Endometrial microvascular endothelial cells (primary cell): ENCODE data around the gene P3H1. TPM values are rescaled to one million over a fixed set of nuclear protein-coding genes. Genes with fewer than 3 reads are reported as not detected.

ENCODE experiments used
- in situ Hi-C: cut with HindIII; loops from 2 replicates; pipeline ENCODE4 v1.10.0; 2017; ENCODE audit warnings: low sequenced_read_pairs, low pct_unique_long_range_greater_than_20kb; ENCODE audit errors: inconsistent ontology term
- total RNA-seq: library from RNA; depleted of rRNA; stranded (reverse); fragments of >200 nt; gene quantifications from one replicate; pipeline ENCODE4 v1.2.3, GENCODE V29; 2015; ENCODE audit errors: inconsistent ontology term

The P3H1 gene
- total RNA-seq, 1 donor from 2014 or later = 111 TPM

DNA sequence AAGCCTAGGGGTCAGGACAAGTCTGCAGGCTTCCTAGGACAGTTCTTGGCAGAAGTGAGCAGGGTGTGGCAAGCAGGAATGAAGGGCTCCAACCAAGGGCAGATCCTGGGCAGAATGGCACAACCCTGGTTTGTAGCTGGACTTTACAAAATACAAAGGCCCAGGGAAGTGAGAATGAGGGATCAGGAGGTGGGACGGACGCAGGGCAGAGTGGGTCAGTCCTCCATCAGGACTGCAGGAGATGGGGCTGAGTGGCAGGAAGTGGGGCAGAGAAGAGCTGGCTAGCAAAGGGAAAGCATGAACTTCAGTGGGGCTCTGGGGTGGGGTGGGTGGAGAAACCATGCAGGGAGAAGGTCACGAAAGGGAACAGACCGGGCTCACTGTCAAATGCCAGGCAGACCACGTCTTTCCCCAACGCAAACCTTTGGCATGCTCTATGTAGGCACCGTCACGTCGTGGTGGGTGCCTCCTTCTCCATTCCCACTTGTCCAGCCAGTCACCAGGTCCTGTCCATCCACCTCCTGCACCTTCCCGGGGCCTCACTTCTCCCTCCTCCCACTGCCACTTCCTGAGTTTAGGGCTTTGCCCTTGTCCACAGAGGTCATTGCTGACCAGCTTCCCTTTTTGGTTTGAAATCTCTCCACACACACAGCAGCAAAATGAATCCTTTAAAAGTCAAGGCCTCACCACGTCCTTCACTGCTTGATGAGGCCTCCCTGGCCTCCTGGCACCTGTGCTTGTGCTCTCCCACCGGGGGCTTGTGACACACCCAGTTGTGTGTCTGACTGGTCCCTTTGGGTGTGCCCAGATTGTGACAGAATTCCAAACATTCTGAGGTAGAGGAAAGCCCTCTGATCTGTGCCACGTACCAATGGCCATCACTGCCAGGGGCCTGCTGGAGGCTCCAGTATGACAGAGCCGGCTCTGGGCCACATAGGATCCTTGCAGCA is 18.1 kb downstream of the P3H1 start:
- in situ Hi-C loops = no loop called here

DNA sequence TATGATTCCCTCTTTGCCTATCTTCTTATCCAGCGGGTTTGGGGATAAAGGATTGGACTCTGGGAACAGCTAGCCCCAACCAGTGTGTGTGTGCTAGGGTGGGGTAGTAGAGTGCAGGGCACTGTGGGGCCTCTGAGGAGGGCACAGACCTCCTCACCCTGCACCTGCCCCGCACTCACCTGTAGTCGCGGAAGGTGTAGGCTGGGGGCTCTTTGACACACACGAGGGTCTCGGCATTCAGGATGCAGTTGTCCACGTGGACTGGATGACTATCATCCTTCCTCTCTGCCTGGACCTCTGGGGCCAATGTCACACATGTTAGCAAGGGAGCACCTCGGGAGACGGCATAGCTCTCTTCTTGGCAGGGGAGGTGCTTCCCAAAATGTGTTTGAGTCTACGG is 18.8 kb downstream of the P3H1 start:
- in situ Hi-C loops = no loop called here

DNA sequence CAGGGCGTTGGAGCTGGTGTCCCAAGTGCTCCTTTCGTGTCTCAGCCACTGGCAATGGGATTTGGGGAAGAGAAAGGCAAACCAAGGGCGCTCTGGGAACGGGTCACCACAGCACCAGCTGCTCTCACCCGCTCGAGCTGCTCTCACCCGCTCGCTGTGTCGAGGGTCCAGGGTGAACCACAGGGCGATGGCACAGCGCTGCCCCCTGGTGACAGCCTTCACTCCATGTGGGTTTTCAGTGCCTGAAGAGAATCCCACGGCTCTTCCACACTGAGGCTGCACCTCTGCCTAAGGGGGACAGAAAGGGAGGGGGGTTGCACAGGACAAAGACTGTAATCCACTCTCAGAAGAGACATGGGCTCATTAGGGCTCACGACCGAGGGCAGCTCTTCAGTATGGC is 19.7 kb downstream of the P3H1 start:
- in situ Hi-C loops = no loop called here

DNA sequence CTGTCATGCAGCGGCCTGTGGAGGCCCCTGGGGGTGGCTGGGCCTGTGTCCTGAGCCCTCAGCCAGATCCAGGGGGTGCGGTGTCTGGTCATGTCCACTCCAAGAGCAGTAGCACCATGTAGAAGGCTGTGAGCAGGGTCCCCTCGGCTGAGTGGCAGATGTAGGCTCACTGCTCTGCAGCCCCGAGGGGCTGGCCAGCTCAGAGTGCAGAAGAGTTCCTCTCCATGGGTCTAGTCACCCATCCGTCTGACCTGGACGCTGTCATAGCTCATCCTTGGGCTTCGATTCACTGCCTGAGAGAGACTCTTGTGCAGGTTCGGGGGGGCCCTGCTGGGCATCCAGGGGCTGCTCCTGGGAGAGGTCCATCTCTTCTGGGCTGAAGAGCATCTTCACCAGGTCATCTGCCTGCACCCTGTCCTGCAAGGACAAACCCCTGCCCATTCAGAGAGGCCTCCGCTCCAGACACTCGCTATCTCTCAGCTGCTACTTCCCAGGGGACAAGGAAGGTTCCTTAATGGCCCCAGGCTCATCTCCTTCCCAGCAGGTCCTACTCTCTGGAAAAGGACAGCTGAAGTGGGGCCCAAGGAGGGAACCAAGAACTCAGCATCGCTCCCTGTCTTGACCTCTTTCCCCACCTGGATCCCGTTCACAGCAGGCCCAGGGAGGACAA is 20.3 kb downstream of the P3H1 start:
- in situ Hi-C loops = no loop called here

DNA sequence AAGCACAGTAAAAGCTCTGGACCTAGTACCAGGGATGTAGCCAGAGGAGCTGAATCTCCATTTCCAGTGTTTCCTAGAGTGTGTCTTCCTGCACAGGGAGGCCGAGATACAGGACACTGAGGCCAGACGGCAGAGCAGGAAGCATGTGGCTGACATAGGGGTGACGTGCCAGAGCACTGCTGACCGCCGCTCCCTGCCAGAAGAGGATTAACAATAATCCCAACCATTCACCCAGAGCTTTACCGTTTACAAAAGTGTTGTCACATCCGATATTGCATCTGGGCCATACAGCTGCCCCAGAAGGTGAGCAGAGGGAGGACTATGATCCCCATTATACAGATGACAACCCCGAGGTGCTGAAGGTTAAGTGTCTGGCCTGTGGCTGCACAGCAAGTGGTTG is 21.0 kb downstream of the P3H1 start:
- in situ Hi-C loops = no loop called here

DNA sequence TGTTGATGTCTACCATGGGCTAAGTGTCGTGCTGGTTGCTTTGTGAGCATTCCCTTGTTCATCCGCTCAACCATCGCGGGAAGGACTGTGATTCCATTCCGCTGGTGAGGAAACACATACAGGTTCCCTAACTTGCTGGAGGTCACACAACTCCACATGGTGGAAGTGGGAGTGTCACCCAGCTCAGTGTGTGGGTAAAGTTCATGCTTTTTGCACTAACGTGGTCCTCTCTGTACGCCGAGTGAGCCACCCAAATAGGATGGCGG is 22.7 kb downstream of the P3H1 start:
- in situ Hi-C loops = no loop called here

DNA sequence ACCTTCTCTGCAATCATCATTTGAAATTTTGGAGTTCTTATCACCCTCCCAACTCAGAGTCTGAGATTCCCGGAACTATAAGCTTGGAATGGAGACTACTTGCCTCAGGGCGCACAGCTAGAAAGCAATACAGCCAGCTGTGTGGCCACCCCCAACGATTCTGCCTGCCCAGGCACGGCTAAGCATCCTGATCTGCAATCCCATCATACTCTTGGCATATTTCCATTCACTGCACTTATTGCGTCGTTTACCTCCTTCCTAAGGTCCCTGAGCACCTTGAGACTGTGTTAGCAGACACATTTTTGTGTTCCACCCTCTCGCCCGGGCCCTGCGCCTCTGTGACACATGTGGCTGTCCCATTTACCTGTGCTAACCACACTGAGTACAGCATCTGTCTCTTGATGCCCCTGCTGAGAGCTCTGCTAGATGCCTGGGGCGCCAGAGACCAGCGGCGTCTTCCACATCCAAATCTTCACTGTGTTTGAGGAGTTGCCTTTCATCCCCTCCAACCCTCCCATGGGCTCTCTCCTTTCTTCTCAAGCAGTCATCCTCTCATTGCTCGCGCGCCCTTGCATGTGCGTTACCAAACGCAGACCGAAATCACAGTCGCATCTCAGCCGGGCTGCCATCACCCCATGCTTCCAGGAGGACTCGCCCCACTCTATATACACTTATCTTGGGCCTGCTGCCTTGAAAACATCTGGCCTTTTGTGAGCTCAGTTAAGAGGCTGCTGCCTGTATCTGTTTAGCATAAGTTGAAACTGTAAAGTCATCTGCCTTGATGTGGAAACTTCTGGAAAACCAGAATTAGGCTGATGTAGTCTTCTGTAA is 23.3 kb downstream of the P3H1 start:
- in situ Hi-C loops = no loop called here

DNA sequence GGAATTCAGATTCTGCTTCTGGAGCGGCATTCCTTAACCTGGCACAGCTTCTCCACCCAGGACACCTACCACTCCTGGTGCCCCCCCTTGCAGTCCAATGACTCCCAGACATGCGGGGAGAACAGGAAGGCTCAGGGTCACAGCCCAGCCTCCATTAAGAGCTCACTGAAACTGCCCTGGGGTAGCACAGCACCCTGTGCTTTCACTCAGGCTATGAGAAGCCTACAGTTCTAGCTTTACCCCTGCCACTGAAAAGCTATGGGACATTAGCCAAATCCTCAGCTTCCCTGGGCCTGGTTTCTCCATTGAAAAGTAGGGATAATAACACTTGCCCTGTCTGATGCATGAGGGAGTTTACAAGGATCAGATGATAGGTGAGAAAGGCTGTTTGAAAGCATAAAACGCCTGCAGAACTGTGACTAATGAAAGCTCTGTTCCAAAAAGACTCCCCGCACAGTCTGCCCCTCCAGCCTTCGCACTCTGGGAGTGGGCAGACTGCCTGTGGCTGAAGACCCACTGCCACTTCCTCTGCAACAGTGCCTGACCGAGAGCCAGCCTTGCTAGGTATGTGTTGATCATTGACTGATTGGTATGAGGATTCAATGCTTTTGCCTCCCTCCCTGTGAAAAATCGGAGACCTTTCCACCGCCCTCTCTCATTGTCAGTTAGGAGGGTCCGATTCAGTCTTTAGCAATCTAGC is 24.1 kb downstream of the P3H1 start:
- in situ Hi-C loops = no loop called here

DNA sequence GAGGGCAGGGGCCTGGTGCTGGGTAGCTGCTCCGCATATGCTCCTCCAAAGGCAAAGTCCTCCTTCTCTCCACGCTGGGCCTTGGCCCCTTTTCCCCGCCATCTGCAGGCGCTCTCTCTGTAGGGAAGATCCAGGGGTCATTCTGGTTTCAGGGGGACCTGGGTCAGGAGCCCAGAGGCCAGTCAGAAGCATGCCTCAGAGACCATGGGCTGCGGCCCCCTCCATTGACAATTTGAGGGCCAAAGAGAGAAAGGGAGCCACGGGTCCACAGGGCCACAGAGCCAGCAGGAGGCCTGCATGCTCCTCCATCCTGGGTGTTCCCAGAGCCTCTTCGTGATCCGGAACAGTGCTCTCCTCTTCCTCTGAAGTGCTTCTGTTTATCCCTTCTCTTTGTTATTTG is 24.7 kb downstream of the P3H1 start:
- in situ Hi-C loops = no loop called here

DNA sequence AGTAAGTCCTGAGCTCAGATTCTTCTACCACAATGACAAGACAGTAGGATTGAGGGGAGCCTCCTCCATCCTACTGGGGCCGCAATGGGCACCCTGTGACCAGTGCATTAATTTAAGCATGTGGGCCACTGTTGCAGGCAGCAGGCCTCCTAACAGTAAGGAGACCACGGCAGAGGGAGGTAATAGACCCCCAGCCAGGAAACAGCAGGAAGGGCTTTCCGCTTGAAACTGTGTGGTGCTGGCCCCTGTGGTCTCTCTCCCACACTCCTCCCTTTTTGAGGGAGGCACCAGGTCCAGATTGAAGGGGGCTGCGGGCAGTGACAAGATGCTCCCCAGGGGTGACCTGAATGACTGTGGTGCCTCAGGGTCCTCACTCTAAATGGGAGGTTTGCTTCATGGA is 25.1 kb downstream of the P3H1 start:
- in situ Hi-C loops = no loop called here

DNA sequence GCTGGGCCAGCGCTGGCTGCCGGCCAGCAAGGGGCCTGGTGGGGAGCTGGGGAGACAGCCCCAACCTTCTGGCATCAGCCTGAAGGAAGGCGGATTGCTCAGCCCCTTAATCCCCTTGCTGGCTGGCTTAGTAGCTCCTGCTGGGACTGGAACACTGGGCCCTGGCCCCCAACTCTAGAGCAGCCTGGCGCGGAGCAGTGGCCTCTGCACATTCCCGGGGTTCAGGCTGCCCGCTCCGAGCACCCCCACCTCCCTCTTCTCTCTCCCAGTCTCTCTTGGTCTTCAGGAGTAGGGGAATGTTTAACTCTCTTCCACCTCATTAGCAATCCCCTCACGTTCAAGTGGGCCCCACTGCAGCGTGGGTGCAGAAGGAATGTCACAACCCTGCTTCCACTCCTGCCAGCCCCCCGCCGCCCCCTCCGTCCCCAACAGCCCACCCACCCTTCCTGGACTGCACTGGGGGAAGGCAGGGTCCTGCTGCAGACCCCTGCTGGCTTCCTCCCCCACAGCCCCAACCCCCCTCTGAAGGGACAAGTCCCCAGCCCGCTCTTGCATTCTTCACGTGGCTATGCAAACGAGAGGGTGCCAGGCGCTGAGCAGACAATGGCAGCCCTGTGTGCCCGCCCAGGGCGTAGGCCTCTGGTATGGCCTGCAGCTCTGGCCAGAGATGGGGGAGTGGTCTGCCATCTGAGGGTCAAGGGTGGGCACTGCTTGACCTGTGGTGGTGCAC is 25.8 kb downstream of the P3H1 start:
- in situ Hi-C loops = no loop called here

DNA sequence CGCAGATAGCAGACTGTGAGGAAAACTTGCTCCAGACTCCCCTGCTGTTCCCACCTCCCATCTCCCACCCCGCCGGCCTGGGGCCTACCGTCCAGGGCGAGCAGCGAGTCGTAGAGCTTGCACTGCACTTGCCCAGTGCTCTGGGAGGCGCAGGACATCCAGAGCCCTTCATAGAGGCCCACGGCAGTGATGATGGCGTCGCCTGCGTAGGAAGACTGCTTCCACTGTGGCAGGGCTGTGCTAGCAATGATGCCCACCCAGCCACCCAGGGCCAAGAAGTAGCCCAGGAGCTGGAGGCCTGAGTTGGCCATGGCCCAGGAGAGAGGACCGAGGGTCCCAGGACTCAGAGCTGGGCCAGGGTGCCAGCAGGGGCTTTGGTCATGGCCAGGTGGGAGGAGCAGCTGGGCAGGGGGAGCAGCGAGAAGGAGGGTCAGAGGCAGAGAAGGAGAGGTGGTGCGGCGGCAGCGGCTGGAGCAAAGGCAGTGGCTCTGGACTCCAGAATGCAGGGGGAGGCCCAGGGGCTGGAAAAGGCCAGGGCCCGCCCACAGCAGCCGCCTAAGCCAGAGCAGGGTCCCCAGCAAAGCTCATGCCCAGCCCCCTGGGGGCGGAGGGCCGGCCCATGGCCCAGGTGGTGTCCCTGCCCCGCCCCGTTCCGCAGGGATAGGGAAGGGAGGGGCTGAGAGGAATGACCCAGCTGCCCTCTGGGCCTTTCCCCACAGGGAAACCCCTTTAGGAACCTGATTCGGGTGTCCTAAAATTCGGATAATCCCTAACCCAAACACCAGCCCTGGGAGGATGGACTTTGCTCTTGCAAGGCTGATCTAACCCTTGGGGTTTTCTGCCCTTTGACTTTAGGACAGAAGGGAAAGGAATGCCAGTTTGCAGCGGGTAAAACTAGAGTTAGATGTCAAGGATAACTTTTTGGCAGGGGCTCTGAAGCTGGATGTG is 26.8 kb downstream of the P3H1 start, which contains the start of gene CLDN19:
CLDN19 (minus strand) TSS at position 484 of the 948 bp plus-strand sequence; CDS start at position 311, 173 bp downstream.
- in situ Hi-C loops = no loop called here

DNA sequence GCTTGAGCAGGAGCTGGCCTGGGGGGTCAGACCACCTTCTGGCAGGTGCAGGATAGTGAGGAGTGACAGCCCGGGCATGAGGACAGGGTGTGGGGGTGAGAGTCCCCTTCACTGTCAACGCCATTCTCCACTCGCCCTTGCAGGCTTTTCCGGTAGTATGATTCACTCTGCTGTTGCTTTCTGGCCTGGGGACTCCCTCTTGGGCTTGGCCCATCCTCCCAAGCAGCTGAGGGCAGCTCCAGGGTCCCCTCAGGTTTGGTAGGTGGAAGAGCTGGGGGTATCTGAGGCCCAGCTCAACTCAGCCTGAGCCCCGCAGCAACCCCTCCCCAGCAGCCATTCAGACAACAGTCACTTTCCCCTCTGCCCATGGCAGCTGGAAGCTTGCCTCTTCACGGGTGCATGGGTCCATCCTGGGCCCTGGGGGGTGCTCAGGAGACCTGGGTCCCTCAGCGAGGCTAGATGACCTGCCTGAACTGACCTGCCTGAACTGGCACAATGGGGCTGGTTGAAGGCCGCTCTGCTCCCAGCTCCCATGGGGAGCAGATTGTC is 28.1 kb downstream of the P3H1 start:
- in situ Hi-C loops = no loop called here

DNA sequence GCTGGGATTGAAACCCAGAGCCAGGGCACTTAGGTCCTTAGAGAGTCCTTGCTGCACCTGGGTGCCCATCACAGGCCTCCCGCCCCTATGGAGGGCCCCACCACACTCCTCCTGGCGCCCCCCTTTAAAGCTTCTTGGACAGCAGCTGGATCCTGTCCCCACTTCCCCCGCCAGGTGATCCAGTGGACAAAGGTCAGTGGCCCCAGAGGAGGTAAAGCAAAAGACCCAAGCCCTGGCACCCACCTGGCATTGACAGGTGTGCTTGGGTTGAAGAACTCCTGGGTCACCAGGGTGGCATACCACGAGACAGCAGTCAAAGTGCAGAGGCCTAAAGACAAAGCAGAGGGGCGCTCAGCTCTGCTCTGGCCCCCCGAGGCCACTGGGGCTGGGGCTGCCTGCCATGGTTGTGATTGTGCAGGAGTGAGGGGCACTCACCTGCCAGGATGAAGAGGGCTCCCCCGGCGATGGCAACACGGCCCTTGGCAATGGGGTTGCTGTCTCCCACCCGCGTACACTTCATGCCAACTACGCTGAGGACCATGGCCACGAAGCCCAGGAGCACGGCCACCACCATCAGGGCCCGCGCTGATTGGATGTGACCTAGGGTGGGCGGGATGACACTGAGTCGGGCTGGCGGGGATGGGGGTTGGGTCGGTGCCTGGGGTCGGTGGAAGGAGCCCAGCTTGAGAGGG is 28.7 kb downstream of the P3H1 start:
- in situ Hi-C loops = no loop called here

DNA sequence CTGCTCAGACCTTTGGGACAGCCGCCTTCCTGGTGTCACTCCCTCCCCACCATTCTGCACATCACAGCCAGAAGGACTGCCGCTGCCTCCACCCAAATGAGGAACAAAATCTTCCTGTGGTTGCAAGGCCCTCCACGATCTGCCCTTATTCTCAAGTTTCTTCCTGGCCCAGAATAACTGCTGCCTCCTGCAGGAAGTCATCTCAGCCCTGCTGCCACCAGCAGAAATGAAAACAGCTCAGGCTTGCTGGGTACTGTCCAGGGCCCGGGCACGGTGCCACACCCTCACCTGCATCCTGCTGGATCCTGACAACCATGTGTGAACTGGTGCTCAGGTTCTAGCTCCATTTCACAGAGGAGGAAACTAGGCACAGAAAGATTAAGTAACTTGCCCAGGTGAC is 29.6 kb downstream of the P3H1 start:
- in situ Hi-C loops = no loop called here

DNA sequence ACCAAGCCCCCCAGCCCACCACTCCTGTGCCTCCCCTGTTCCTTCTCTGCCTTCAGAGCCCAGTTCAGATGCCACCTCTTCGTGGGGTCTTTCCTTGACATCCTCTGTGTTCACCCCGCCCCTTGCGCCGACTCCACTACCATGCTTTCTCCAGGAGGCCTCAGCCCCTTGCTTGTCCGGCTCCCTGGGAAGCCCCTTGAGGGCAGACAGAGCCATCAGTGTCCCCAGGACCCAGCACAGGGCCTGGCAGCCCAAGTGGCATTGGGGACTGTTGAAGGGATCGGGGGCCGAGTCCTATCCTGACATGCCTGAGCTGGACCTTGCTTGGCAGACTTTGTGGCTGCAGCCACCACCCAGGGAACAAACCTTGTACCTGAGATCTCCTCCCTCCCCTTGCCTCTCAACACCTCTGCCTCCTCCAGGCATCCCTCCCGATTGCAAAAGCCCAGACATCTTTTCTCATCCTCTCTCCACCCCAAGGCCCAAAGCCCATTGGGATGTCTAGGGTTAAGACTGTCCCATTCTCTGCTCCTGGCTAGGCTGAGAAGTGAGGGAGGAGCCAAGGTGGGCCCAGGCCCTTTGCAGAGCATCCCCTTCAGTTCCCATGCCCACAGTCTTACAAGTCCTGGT is 30.1 kb downstream of the P3H1 start:
- in situ Hi-C loops = no loop called here
